Mammary epithelial cell (primary cell): ENCODE results near the gene IRF2BP1.

Experiments used
- CTCF ChIP-seq, 2 donors: IDR thresholded peaks in 1 of 2; conservative IDR thresholded peaks in 1 of 2; 2 replicates each; pipeline ENCODE4 v1.5.1; 2011 to 2012; ENCODE audit warnings: inconsistent platforms in 2 of 2, low read length in 2 of 2, mild to moderate bottlenecking in 2 of 2, control low read depth in 1 of 2, low read depth in 1 of 2; ENCODE audit not compliant: insufficient read depth in 1 of 2; ENCODE audit errors: extremely low read depth in 1 of 2
- EZH2 ChIP-seq: IDR thresholded peaks from 2 replicates; pipeline ENCODE4 v1.6.1; 2012; ENCODE audit warnings: low read length, inconsistent platforms, borderline replicate concordance

GRCh38 chr19:45862564-45863334 is 23.2 kb downstream of the IRF2BP1 start, which contains the start of gene SYMPK:
- no peak for TF ChIP-seq CTCF (conservative IDR thresholded peaks at IDR 0.05 in 1 of 2, IDR thresholded peaks at IDR 0.05 in 1 of 2; ENCODE audit: extremely low read depth in 1 of 2, insufficient read depth in 1 of 2, low read depth in 1 of 2, low read length in 2 of 2)
- TF ChIP-seq EZH2 = no peak
